ENCODE measurements around the gene SIX3. TPM values are rescaled to one million over a fixed set of nuclear protein-coding genes. Genes with fewer than 3 reads are reported as not detected.

The SIX3 gene
- total RNA-seq, 6 donors from 2014 or later = not detected

- TF ChIP-seq EP300 (IDR thresholded peaks at IDR 0.05) (no peak), POLR2AphosphoS5 (IDR thresholded peaks at IDR 0.05) (no peak), CTCF (IDR thresholded peaks at IDR 0.05) (no peak), POLR2A (IDR thresholded peaks at IDR 0.05) (no peak)
- Histone ChIP-seq H3K4me3 (peak overlapping the region in 3 of 4 donors; percentile 11 to 36 (median 25)), H3K4me1 (peaks cover 27 to 44% (median 33%) of the 10 kb centered on the region in 4 donors), H3K27me3 (peaks cover 3 to 57% (median 21%) of the 10 kb centered on the region in 4 donors), H3K9me3 (no peaks in the 10 kb centered on the region), H3K27ac (no peak overlapping the region), H3K36me3 (no peaks in the 10 kb centered on the region)
- ATAC-seq (ENCODE audit: low FRiP score in 2 of 2) = no peak
- DNase-seq = no peak
- 31 to 39% methylated on average over 8 of the region's 8 CpGs for WGBS, 2 donors
Measured at GRCh38 chr2:44951714-44952113, 10.2 kb downstream of the SIX3 start.

- Histone ChIP-seq H3K4me3 (peak overlapping the region in 3 of 4 donors; percentile 11 to 36 (median 25)), H3K27ac (no peak overlapping the region), H3K36me3 (no peaks in the 10 kb centered on the region), H3K9me3 (no peaks in the 10 kb centered on the region), H3K4me1 (peaks cover 27 to 44% (median 33%) of the 10 kb centered on the region in 4 donors), H3K27me3 (peaks cover 3 to 57% (median 21%) of the 10 kb centered on the region in 4 donors)
- TF ChIP-seq POLR2A (IDR thresholded peaks at IDR 0.05) = no peak
- TF ChIP-seq CTCF (IDR thresholded peaks at IDR 0.05) = peak; percentile 27 to 64 (median 46)
- ATAC-seq (ENCODE audit: low FRiP score in 2 of 2) = peak in 1 of 2 donors; percentile 76
- DNase-seq = peak; percentile 43 to 88
- 3% methylated on average over 25 to 37 of the region's 59 CpGs for WGBS, 2 donors
Measured at GRCh38 chr2:44952143-44952805, 10.8 kb downstream of the SIX3 start.

DNA sequence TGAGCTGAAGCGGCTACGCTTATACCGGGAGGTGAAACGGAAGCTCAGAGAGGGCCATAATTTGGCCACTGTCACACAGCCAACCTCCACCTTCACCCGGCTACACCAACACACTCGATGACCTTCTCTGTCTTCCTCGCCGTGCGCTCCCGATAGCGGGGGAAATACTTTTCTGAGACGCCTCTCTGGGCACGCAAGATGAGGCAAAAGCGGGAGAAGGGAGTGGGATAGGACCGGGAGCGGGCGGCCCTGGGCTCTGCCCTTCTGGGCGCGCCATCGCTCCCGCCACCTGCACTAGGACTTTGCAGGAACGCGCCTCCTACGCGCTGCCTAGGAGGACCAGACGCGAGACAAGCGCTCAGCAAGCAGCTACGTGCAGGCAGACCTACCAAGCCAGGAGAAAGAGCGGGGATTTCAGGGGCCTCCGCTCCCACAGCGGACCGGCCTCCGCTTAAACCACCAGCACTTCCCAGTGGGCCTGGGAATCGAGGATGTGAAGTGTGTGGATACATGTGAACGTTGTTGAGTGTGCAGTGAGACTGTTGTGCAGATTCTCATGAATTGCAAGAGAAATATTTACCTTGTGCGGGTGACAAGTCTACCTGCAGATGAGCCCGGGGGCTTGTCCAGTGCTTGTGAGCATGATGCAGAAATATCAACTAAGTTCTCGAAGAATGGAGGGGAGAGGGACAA, 11.4 kb downstream of the SIX3 start:
- Histone ChIP-seq H3K4me1 (peaks cover 27 to 44% (median 33%) of the 10 kb centered on the region in 4 donors), H3K36me3 (no peaks in the 10 kb centered on the region), H3K27me3 (peaks cover 3 to 57% (median 21%) of the 10 kb centered on the region in 4 donors), H3K9me3 (no peaks in the 10 kb centered on the region), H3K27ac (no peak overlapping the region), H3K4me3 (peak overlapping the region in 3 of 4 donors; percentile 11 to 36 (median 25))
- TF ChIP-seq EP300 (IDR thresholded peaks at IDR 0.05) (no peak), CTCF (IDR thresholded peaks at IDR 0.05) (no peak), POLR2AphosphoS5 (IDR thresholded peaks at IDR 0.05) (no peak), POLR2A (IDR thresholded peaks at IDR 0.05) (no peak)
- WGBS, 2 donors = 6 to 18% methylated on average over 24 to 34 of the region's 39 CpGs
- DNase-seq = peak in 1 of 2 donors; percentile 69
- ATAC-seq (ENCODE audit: low FRiP score in 2 of 2) = no peak

DNA sequence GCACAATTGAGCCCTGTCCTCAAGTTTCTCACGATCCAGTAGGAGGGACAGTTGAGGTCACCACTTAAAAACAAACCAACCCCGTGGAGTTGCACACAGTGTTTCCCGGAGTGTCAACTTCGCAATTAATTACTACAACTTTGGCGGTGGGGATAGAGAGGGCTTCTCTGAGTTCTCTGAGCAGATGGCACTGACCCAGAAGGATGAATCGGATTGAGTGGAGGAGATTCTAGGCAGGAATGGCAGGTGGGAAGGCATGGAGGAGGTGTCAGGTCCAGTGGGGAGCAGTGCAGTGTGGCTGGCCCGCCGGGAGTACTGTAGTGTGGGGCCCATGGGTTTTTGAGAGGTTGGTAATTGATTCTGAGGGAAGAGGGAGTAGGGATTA, 12.0 kb downstream of the SIX3 start:
- Histone ChIP-seq H3K27me3 (peaks cover 3 to 52% (median 21%) of the 10 kb centered on the region in 4 donors), H3K4me1 (peaks cover 27 to 44% (median 33%) of the 10 kb centered on the region in 4 donors), H3K36me3 (no peaks in the 10 kb centered on the region), H3K27ac (no peak overlapping the region), H3K9me3 (no peaks in the 10 kb centered on the region), H3K4me3 (no peak overlapping the region)
- ATAC-seq (ENCODE audit: low FRiP score in 2 of 2) = no peak
- 22 to 23% methylated on average over 8 of the region's 8 CpGs for WGBS, 2 donors
- TF ChIP-seq POLR2AphosphoS5 (IDR thresholded peaks at IDR 0.05) (no peak), EP300 (IDR thresholded peaks at IDR 0.05) (no peak), POLR2A (IDR thresholded peaks at IDR 0.05) (no peak), CTCF (IDR thresholded peaks at IDR 0.05) (no peak)
- no peak for DNase-seq
